Measurements from ENCODE around the gene RPEL1. TPM values are rescaled to one million over a fixed set of nuclear protein-coding genes. Genes with fewer than 3 reads are reported as not detected.
"Not testable (repeated sequence)": the region's sequence is repeated elsewhere in the genome, so short reads cannot be mapped to it uniquely, and the experiment has no call there.

RPEL1 gene
- total and polyA plus RNA-seq, 2 experiments from 2014 or later: 0.10 TPM; not detected in 1

DNA sequence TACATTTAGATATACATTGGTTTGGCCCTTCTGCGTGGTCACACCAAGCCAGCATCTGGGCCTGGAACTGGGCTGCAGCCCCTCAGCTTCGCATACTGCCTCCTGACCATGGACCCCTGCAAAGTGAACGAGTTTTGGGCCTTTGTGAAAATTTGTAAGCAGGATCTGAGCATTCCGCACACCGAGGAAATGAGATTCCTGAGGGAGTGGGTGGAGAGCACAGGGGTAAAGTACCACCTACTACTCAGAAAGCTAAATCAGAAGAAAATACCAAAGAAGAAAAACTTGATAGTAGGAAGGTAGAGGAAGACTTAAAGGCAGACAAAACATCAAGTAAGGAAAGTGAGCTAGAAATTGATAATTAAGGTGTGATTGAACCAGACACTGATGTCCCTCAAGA, 30.1 kb upstream of the RPEL1 start:
- H3K27ac ChIP-seq: no peak overlapping the region
- 83% methylated on average over 5 of the region's 5 CpGs for WGBS (ENCODE audit: low lambda C conversion rate, missing lambda C conversion rate)
- H2AFZ ChIP-seq: no peak overlapping the region
- H3K4me1 ChIP-seq (ENCODE audit: insufficient read depth): no peaks in the 10 kb centered on the region
- no peaks in the 10 kb centered on the region for H3K9me2 ChIP-seq (replicated peaks; ENCODE audit: insufficient read depth)
- H3K9me3 ChIP-seq (ENCODE audit: low read depth): no peaks in the 10 kb centered on the region
- DNase-seq (ENCODE audit: low spot score): no peak
- H3K36me3 ChIP-seq (replicated peaks; ENCODE audit: insufficient read depth, low read depth): no peaks in the 10 kb centered on the region
- H3K27me3 ChIP-seq: no peaks in the 10 kb centered on the region
- TF ChIP-seq EZH2phosphoT487 (IDR thresholded peaks at IDR 0.05; ENCODE audit: low read depth, severe bottlenecking, unreplicated experiment): no peak
- no peak for TF ChIP-seq EZH2 (IDR thresholded peaks at IDR 0.05; ENCODE audit: borderline replicate concordance)
- TF ChIP-seq, protein P1, sequence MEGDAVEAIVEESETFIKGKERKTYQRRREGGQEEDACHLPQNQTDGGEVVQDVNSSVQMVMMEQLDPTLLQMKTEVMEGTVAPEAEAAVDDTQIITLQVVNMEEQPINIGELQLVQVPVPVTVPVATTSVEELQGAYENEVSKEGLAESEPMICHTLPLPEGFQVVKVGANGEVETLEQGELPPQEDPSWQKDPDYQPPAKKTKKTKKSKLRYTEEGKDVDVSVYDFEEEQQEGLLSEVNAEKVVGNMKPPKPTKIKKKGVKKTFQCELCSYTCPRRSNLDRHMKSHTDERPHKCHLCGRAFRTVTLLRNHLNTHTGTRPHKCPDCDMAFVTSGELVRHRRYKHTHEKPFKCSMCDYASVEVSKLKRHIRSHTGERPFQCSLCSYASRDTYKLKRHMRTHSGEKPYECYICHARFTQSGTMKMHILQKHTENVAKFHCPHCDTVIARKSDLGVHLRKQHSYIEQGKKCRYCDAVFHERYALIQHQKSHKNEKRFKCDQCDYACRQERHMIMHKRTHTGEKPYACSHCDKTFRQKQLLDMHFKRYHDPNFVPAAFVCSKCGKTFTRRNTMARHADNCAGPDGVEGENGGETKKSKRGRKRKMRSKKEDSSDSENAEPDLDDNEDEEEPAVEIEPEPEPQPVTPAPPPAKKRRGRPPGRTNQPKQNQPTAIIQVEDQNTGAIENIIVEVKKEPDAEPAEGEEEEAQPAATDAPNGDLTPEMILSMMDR (IDR thresholded peaks at IDR 0.05; ENCODE audit: poor library complexity): no peak
- no peaks in the 10 kb centered on the region for H4K20me1 ChIP-seq (ENCODE audit: insufficient read depth, poor library complexity, severe bottlenecking)
- no peaks in the 10 kb centered on the region for H3K79me2 ChIP-seq
- no peak overlapping the region for H3K4me3 ChIP-seq
- no peak overlapping the region for H3K4me2 ChIP-seq

DNA sequence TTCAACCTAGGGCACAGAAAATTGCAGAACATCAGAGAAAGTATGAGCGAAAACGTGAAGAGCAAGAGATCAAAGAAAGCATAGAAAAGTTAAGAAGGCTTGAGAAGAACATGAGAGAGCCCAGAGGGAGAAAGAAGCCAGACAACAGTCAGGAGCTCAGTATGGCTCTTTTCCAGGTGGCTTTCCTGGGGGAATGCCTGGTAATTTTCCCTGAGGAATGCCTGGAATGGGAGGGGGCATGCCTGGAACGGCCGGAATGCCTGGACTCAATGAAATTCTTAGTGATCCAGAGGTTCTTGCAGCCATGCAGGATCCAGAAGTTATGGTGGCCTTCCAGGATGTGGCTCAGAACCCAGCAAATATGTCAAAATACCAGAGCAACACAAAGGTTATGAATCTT, 29.3 kb upstream of the RPEL1 start:
- not testable (repeated sequence) for H3K27ac ChIP-seq; H3K27me3 ChIP-seq; H3K9me3 ChIP-seq (ENCODE audit: low read depth); H3K4me2 ChIP-seq; H4K20me1 ChIP-seq (ENCODE audit: insufficient read depth, poor library complexity, severe bottlenecking); DNase-seq (ENCODE audit: low spot score); H2AFZ ChIP-seq; H3K9me2 ChIP-seq (replicated peaks; ENCODE audit: insufficient read depth); H3K36me3 ChIP-seq (replicated peaks; ENCODE audit: insufficient read depth, low read depth); H3K4me3 ChIP-seq; H3K4me1 ChIP-seq (ENCODE audit: insufficient read depth); H3K79me2 ChIP-seq
- WGBS (ENCODE audit: low lambda C conversion rate, missing lambda C conversion rate): 43% methylated on average over 4 of the region's 4 CpGs

GRCh38 chr10:103224133-103224532, 21.6 kb upstream of the RPEL1 start:
- H3K27me3 ChIP-seq: no peaks in the 10 kb centered on the region
- H2AFZ ChIP-seq: no peak overlapping the region
- TF ChIP-seq EZH2 (IDR thresholded peaks at IDR 0.05; ENCODE audit: borderline replicate concordance) (no peak), EZH2phosphoT487 (IDR thresholded peaks at IDR 0.05; ENCODE audit: low read depth, severe bottlenecking, unreplicated experiment) (no peak)
- TF ChIP-seq, protein P1 (IDR thresholded peaks at IDR 0.05; ENCODE audit: poor library complexity): no peak
- H3K36me3 ChIP-seq (replicated peaks; ENCODE audit: insufficient read depth, low read depth): no peaks in the 10 kb centered on the region
- no peaks in the 10 kb centered on the region for H3K9me2 ChIP-seq (replicated peaks; ENCODE audit: insufficient read depth)
- H3K4me3 ChIP-seq: no peak overlapping the region
- no peak overlapping the region for H3K27ac ChIP-seq
- no peak overlapping the region for H3K4me2 ChIP-seq
- no peaks in the 10 kb centered on the region for H3K9me3 ChIP-seq (ENCODE audit: low read depth)
- 91% methylated on average over 4 of the region's 4 CpGs for WGBS (ENCODE audit: low lambda C conversion rate, missing lambda C conversion rate)
- no peaks in the 10 kb centered on the region for H4K20me1 ChIP-seq (ENCODE audit: insufficient read depth, poor library complexity, severe bottlenecking)
- H3K79me2 ChIP-seq: no peaks in the 10 kb centered on the region
- H3K4me1 ChIP-seq (ENCODE audit: insufficient read depth): no peaks in the 10 kb centered on the region
- no peak for DNase-seq (ENCODE audit: low spot score)

DNA sequence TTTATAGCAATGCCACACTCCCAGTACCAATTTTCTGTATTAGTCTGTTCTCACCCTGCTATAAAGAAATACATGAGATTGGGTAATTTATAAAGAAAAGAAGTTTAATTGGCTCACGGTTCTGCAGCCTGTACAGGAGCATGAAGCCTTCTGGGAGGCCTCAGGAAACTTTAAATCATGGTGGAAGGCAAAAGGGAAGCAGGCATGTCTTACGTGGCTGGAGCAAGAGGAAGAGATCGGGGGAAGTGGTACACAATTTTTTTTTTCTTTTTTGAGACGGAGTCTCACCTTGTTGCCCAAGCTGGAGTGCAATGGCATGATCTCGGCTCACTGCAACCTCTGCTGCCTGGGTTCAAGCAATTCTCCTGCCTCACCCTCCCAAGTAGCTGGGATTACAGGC, 21.0 kb upstream of the RPEL1 start:
- not testable (repeated sequence) for H3K79me2 ChIP-seq

DNA sequence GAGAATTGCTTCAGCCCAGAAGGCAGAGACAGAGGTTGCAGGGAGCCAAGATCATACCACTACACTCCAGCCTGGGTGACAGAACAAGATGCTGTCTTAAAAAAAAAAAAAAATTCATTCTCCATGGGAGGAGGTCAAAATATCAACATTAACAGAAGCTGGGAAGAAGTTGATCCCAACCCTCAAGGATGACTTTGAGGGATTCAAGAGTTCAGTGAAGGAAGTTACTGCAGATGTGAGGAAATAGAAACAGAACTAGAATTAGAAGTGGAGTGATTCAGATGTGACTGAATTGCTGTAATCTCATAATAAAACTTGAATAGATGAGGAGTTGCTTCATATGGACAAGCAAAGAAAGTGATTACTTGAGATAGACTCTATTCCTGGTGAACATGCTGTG, 19.7 kb upstream of the RPEL1 start:
- no peak overlapping the region for H2AFZ ChIP-seq
- H3K79me2 ChIP-seq: no peaks in the 10 kb centered on the region
- H4K20me1 ChIP-seq (ENCODE audit: insufficient read depth, poor library complexity, severe bottlenecking): no peaks in the 10 kb centered on the region
- TF ChIP-seq EZH2 (IDR thresholded peaks at IDR 0.05; ENCODE audit: borderline replicate concordance) (no peak), EZH2phosphoT487 (IDR thresholded peaks at IDR 0.05; ENCODE audit: low read depth, severe bottlenecking, unreplicated experiment) (no peak)
- TF ChIP-seq, protein P1 (IDR thresholded peaks at IDR 0.05; ENCODE audit: poor library complexity): no peak
- DNase-seq (ENCODE audit: low spot score): no peak
- no peaks in the 10 kb centered on the region for H3K9me2 ChIP-seq (replicated peaks; ENCODE audit: insufficient read depth)
- no peak overlapping the region for H3K27ac ChIP-seq
- H3K9me3 ChIP-seq (ENCODE audit: low read depth): no peaks in the 10 kb centered on the region
- no peaks in the 10 kb centered on the region for H3K27me3 ChIP-seq
- H3K4me2 ChIP-seq: no peak overlapping the region
- peaks cover 7% of the 10 kb centered on the region for H3K4me1 ChIP-seq (ENCODE audit: insufficient read depth)
- H3K4me3 ChIP-seq: no peak overlapping the region
- no peaks in the 10 kb centered on the region for H3K36me3 ChIP-seq (replicated peaks; ENCODE audit: insufficient read depth, low read depth)

More for the DNA sequence above, 21.0 kb upstream of the RPEL1 start:
- not testable (repeated sequence) for H3K4me3 ChIP-seq; H4K20me1 ChIP-seq (ENCODE audit: insufficient read depth, poor library complexity, severe bottlenecking); H3K9me2 ChIP-seq (replicated peaks; ENCODE audit: insufficient read depth); H3K36me3 ChIP-seq (replicated peaks; ENCODE audit: insufficient read depth, low read depth); H3K9me3 ChIP-seq (ENCODE audit: low read depth); H2AFZ ChIP-seq; H3K4me1 ChIP-seq (ENCODE audit: insufficient read depth); H3K4me2 ChIP-seq; H3K27me3 ChIP-seq; H3K27ac ChIP-seq; DNase-seq (ENCODE audit: low spot score)
- WGBS (ENCODE audit: low lambda C conversion rate, missing lambda C conversion rate): 90% methylated on average over 5 of the region's 5 CpGs
